Osteocyte (in vitro differentiated cells): ENCODE results near the gene MRPL18. TPM values are rescaled to one million over a fixed set of nuclear protein-coding genes. Genes with fewer than 3 reads are reported as not detected.
"Not testable (repeated sequence)": the region's sequence is repeated elsewhere in the genome, so short reads cannot be mapped to it uniquely, and the experiment has no call there.

ENCODE experiments used
- DNase-seq: peaks from one replicate; pipeline ENCODE4 v3.0.0; 2021; ENCODE audit warnings: mixed read lengths; ENCODE audit not compliant: unreplicated experiment; ENCODE audit errors: extremely low spot score
- H3K27ac Mint-ChIP-seq: one replicate; pipeline ENCODE4 v1.8.0; 2021; ENCODE audit warnings: mild to moderate bottlenecking, mixed read lengths; ENCODE audit not compliant: unreplicated experiment
- H3K27me3 Mint-ChIP-seq: one replicate; pipeline ENCODE4 v1.8.0; 2021; ENCODE audit warnings: mixed read lengths; ENCODE audit not compliant: unreplicated experiment
- H3K36me3 Mint-ChIP-seq: one replicate; pipeline ENCODE4 v1.8.0; 2021; ENCODE audit warnings: mixed read lengths; ENCODE audit not compliant: unreplicated experiment
- H3K4me1 Mint-ChIP-seq: one replicate; pipeline ENCODE4 v1.8.0; 2021; ENCODE audit warnings: mixed read lengths; ENCODE audit not compliant: unreplicated experiment
- H3K4me3 Mint-ChIP-seq: one replicate; pipeline ENCODE4 v1.8.0; 2021; ENCODE audit warnings: mild to moderate bottlenecking, moderate library complexity, mixed read lengths; ENCODE audit not compliant: unreplicated experiment
- H3K9me3 Mint-ChIP-seq: one replicate; pipeline ENCODE4 v1.8.0; 2021; ENCODE audit warnings: mixed read lengths; ENCODE audit not compliant: unreplicated experiment
- CTCF ChIP-seq: fragments of 200-600 bp; sonication (generic); IDR thresholded peaks from 2 replicates; pipeline ENCODE4 v1.5.0; 2021; ENCODE audit warnings: antibody characterized with exemption, mild to moderate bottlenecking, moderate library complexity
- total RNA-seq: library from RNA; stranded (reverse); gene quantifications from 2 replicates; pipeline ENCODE4 v1.2.1, GENCODE V29; 2021

The MRPL18 gene
- total RNA-seq, 1 donor from 2014 or later, result 47.3 TPM

- TF ChIP-seq CTCF, result no peak
- Mint-ChIP-seq H3K9me3 (no peaks in the 10 kb centered on the region), H3K4me1 (peaks cover 9% of the 10 kb centered on the region), H3K4me3 (no peak overlapping the region), H3K27me3 (no peaks in the 10 kb centered on the region), H3K27ac (no peak overlapping the region), H3K36me3 (no peaks in the 10 kb centered on the region)
- DNase-seq, result no peak
These were observed 33.7 kb downstream of the MRPL18 start for GRCh38 chr6:159823953-159824352.

- H3K9me3 Mint-ChIP-seq, DNase-seq: not testable (repeated sequence)
These were observed 34.4 kb downstream of the MRPL18 start for GRCh38 chr6:159824690-159825089.

GRCh38 chr6:159826004-159826403 lies 35.7 kb downstream of the MRPL18 start:
- H3K4me3 Mint-ChIP-seq, result no peak overlapping the region
- no peak for DNase-seq
- no peak for TF ChIP-seq CTCF
- no peaks in the 10 kb centered on the region for H3K9me3 Mint-ChIP-seq
- H3K4me1 Mint-ChIP-seq, result peaks cover 5% of the 10 kb centered on the region
- no peaks in the 10 kb centered on the region for H3K27me3 Mint-ChIP-seq
- H3K27ac Mint-ChIP-seq, result no peak overlapping the region
- H3K36me3 Mint-ChIP-seq, result no peaks in the 10 kb centered on the region

More at GRCh38 chr6:159824690-159825089, 34.4 kb downstream of the MRPL18 start:
- H3K27me3 Mint-ChIP-seq, H3K4me3 Mint-ChIP-seq, H3K27ac Mint-ChIP-seq, H3K36me3 Mint-ChIP-seq: not testable (repeated sequence)
- peaks cover 11% of the 10 kb centered on the region for H3K4me1 Mint-ChIP-seq

- Mint-ChIP-seq H3K27me3 (no peaks in the 10 kb centered on the region), H3K36me3 (no peaks in the 10 kb centered on the region), H3K9me3 (no peaks in the 10 kb centered on the region), H3K4me3 (no peak overlapping the region), H3K4me1 (peaks cover 5% of the 10 kb centered on the region), H3K27ac (no peak overlapping the region)
- no peak for TF ChIP-seq CTCF
- no peak for DNase-seq
These were observed 36.8 kb downstream of the MRPL18 start for GRCh38 chr6:159826968-159827647.

GRCh38 chr6:159828074-159828473 lies 37.8 kb downstream of the MRPL18 start:
- TF ChIP-seq CTCF, result no peak
- no peak for DNase-seq
- Mint-ChIP-seq H3K27ac (no peak overlapping the region), H3K4me3 (no peak overlapping the region), H3K36me3 (no peaks in the 10 kb centered on the region), H3K9me3 (no peaks in the 10 kb centered on the region), H3K4me1 (peaks cover 5% of the 10 kb centered on the region), H3K27me3 (no peaks in the 10 kb centered on the region)

- no peak for DNase-seq
- Mint-ChIP-seq H3K4me1 (peaks cover 5% of the 10 kb centered on the region), H3K36me3 (no peaks in the 10 kb centered on the region), H3K27me3 (no peaks in the 10 kb centered on the region), H3K4me3 (no peak overlapping the region), H3K27ac (no peak overlapping the region), H3K9me3 (no peaks in the 10 kb centered on the region)
- no peak for TF ChIP-seq CTCF
These were observed 39.3 kb downstream of the MRPL18 start for GRCh38 chr6:159829526-159829925.
